Muscle of back (tissue), 11 donors: ENCODE results near the gene NTPCR. TPM values are rescaled to one million over a fixed set of nuclear protein-coding genes. Genes with fewer than 3 reads are reported as not detected.

Experiments
- DNase-seq, 3 donors: peaks; one replicate each; pipeline versions ENCODE4 v3.0.0 to v3.0.0-alpha.2; 2013
- polyA plus RNA-seq, 10 donors: library from polyadenylated mRNA; unstranded; fragments of 120-200 nt; gene quantifications; one replicate each; pipeline ENCODE4 v1.2.1, GENCODE V29; 2013; ENCODE audit not compliant: insufficient read length in 10 of 10

NTPCR gene
- polyA plus RNA-seq, 10 donors = 26.6 to 44.0 (median 39.3) TPM

GRCh38 chr1:233006108-233006507 is 55.7 kb downstream of the NTPCR start:
- DNase-seq = no peak

GRCh38 chr1:233006541-233006973 is 56.1 kb downstream of the NTPCR start:
- no peak for DNase-seq

DNA sequence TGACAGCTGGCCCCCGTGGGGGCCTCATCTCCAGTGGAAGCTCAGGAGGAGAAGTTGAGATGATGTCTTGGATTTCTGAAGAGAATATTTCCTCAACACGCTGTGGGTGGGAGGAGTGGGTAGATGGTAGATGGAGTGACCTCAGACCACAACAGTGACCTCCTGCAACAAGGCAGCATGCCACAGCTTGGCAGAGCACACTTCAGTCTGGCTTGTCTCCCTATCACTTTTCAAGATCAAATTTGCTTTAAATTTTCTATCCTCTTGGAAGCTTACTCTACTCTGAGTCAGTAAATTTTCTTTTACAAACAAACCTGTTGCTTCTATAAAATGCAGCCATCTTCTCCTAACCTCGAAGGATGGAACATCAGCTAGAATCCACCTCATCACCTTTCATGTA is 59.7 kb downstream of the NTPCR start:
- DNase-seq = no peak

- no peak for DNase-seq
Measured at GRCh38 chr1:233012021-233012420, 61.6 kb downstream of the NTPCR start.

DNA sequence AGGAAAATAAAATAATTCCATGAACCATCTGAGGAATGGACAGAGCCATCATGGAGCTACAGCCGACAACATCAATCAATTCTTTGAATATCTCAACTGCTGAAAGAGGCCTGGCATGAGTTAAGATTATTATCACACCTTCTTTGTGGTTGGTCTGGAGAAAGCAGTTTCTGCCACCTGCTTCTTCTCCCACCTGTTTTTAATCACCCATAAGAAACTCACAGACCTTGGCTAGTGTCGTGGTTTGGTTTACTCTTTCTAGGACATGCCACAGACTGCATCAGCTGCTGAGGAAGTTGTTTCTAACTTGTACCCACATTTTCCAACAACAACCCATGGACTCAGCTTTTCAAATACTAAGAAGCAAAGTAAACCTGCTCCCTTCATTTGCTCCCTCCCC is 65.6 kb downstream of the NTPCR start:
- DNase-seq = no peak

- DNase-seq = no peak
Measured at GRCh38 chr1:233016798-233017197, 66.4 kb downstream of the NTPCR start.

DNA sequence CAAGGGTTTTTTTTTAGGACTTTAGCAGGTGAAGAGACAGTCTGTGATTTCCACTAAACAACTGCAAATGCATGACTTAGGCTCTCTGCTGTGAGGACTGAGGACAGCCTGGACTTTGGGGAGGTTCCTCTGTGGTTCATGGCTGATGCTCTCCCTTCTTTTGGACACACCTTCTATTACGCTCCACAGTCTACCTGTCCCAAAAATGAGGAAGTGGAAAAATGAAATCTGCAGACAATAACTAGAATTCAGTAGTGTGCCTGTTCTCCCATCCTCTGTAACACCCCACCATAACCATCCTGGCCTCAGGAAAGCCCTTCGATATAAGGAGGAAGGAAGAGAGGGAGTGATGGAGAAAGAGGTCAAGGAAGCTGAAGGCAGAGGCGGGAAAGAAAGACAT is 68.7 kb downstream of the NTPCR start:
- no peak for DNase-seq

- peak in 1 of 3 donors; percentile 43 for DNase-seq
Measured at GRCh38 chr1:233019778-233020325, 69.4 kb downstream of the NTPCR start.

- peak in 2 of 3 donors; percentile 28 to 66 for DNase-seq
Measured at GRCh38 chr1:233020426-233020825, 70.0 kb downstream of the NTPCR start.

GRCh38 chr1:233022246-233022645 is 71.8 kb downstream of the NTPCR start:
- DNase-seq = no peak

DNA sequence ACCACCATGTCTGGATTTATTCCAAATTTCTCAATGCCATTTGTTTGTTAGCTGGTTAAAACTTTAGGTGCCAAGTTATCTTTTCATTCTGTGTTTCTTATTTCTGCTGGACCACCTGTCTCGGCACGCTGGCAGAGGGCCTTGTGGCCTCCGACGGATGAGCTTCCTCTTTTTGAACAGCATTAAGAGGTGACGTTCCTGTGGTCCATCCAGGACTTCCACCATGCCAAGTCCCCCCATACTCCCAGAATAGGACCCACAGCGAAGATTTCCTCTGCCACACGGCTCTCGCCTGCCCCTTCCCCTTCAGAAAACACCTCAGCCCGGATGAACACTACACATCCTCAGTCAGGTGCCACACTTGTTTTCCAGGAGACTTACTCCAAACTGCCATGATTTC is 73.8 kb downstream of the NTPCR start:
- no peak for DNase-seq

DNA sequence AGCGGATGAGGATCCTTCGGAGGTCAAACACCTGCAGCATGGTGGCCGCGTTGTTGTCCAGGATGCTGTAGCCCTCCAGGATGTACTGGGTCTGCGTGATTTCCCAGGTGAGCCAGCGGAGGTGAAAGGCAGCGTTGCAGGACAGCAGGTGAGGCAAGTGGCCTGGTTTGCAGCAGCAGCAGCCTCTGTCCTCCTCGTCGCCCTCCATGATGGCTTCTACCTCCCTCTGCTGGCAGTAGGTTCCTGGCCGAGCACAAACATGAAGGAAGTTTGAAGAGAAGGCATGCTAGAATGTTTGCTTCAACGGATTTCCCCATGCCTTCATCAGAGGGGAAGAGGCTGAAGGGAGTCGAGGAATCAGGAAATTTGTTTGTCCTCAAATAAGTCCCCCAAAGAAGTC is 74.7 kb downstream of the NTPCR start:
- no peak for DNase-seq

DNA sequence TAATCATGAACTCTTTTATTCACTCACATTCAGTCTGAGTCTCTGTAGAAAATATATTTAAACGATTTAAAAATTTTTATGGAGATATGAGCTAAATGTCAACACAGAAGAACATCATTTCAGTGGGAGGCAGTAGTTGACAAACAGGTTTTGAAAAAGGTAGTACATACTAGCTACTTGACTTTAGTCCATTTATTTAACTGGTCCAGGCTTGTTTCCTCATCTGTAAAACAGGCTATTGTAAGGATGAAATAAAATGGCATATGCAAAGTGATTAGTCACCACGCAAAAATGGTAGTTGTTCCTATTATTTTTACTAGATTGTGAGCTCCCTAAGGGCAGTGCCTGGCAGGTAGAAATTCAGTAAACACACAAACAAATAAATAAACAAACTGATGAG is 75.2 kb downstream of the NTPCR start:
- DNase-seq = no peak

GRCh38 chr1:233027046-233027445 is 76.6 kb downstream of the NTPCR start:
- peak in 1 of 3 donors; percentile 39 for DNase-seq

DNA sequence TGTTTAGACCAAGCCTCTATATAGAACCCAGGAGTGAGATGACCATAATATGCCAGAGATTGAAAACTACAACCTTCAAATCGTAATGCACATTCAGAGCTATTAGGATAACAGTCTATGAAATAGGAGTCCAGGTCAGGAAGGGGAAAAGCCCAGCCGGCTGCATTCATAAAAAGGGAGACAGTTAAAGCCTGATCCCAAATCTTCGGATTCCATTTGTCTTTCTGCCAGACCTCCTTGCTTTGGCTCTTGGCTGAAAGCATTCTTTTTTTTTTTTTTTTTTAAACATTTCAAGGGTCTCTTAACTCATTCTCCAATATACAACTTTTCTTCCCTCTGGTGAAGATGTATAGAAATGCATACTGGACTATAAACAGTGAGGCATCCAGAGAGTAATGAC is 81.1 kb downstream of the NTPCR start:
- DNase-seq = peak in 1 of 3 donors; percentile 73

DNA sequence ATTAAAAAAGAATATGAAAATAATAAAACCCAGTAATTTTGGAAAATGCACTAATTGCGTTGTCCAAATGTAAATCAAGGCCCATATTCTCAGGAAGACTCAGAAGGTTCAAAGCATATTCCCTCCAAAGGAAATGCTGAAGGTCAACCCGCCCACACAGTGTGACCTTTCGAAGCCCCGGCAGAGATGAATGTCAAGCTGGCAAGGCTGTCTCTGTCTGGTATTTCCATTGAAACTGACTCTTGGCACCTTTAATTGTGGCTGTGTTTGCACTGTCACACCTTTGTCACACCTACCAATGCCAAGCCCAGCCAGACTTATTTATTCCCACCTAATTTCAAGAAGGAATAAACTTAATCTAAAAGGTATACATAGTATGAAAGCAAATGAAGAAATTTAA is 82.5 kb downstream of the NTPCR start:
- DNase-seq = no peak

- DNase-seq = peak; percentile 44 to 91 (median 57)
Measured at GRCh38 chr1:233033361-233033760, 83.0 kb downstream of the NTPCR start.

Other genes with a start within 250 kb of the NTPCR start
- gene MAP10, start 145.2 kb upstream of the NTPCR start, polyA plus RNA-seq = 1 to 10 TPM; 2.4 to 3.8 (median 3.0) TPM